Prostate gland (tissue), 2 donors: ENCODE results near the gene SLC22A17. TPM values are rescaled to one million over a fixed set of nuclear protein-coding genes. Genes with fewer than 3 reads are reported as not detected.

ENCODE experiments used
- DNase-seq: peaks from one replicate; pipeline ENCODE4 v3.0.0-alpha.2; 2019; ENCODE audit warnings: low spot score
- H3K27ac ChIP-seq, 2 donors: fragments of 200-600 bp; sonication (generic); 2 replicates each; pipeline ENCODE4 v1.5.1; 2017 to 2019
- H3K27me3 ChIP-seq: fragments of 200-600 bp; sonication (generic); replicated peaks from 2 replicates; pipeline ENCODE4 v1.5.1; 2019; ENCODE audit not compliant: insufficient read depth
- H3K36me3 ChIP-seq, 2 donors: fragments of 200-600 bp; sonication (generic); 1 replicate in 1 of 2; 2 replicates in 1 of 2; pipeline versions ENCODE4 v1.5.1 to v1.8.1; 2017 to 2019
- H3K4me1 ChIP-seq: fragments of 200-600 bp; sonication (generic); replicated peaks from 2 replicates; pipeline ENCODE4 v1.5.1; 2019
- H3K4me3 ChIP-seq, 2 donors: fragments of 200-600 bp; sonication (generic); 2 replicates each; pipeline ENCODE4 v1.5.1; 2017 to 2019
- H3K9me3 ChIP-seq: fragments of 200-600 bp; sonication (generic); 2 replicates; pipeline ENCODE4 v1.5.1; 2017
- CTCF ChIP-seq, 4 experiments: fragments of 200-600 bp in 2 of 4; fragments of 450-650 bp in 2 of 4; sonication (generic) in 2 of 4; IDR thresholded peaks; 1 replicate in 3 of 4; 2 replicates in 1 of 4; pipeline ENCODE4 v1.5.1; 2016 to 2019; ENCODE audit warnings: antibody characterized with exemption in 4 of 4, mild to moderate bottlenecking in 2 of 4, moderate library complexity in 2 of 4
- POLR2A ChIP-seq: fragments of 450-650 bp; IDR thresholded peaks from one replicate; pipeline ENCODE4 v1.6.1; 2016; ENCODE audit warnings: antibody characterized with exemption, mild to moderate bottlenecking
- POLR2AphosphoS5 ChIP-seq: sonication (generic); formaldehyde crosslinking; IDR thresholded peaks from one replicate; pipeline ENCODE4 v1.6.1; 2017; ENCODE audit warnings: antibody characterized with exemption
- WGBS: methylation state at CpG from one replicate; pipeline ENCODE4 v1.1.5; 2018; 5-methylcytosine and 5-hydroxymethylcytosine counted together
- intact Hi-C: fragments of 100-400 bp; cut with DNase I; formaldehyde crosslinking; loops from one replicate; pipeline ENCODE4 v1.14.2; 2022
- total RNA-seq, 2 donors: library from RNA; depleted of rRNA; stranded (reverse); fragments of >200 nt; gene quantifications; one replicate each; pipeline ENCODE4 v1.1.0, GENCODE V29; 2016

Gene SLC22A17
- total RNA-seq, 2 donors from 2014 or later, result 207 to 351 TPM

- Histone ChIP-seq H3K4me3 (no peak overlapping the region), H3K9me3 (no peaks in the 10 kb centered on the region), H3K36me3 (no peaks in the 10 kb centered on the region), H3K4me1 (no peaks in the 10 kb centered on the region), H3K27me3 (no peaks in the 10 kb centered on the region), H3K27ac (no peak overlapping the region)
- intact Hi-C loops, result no loop called here
- no peak for TF ChIP-seq POLR2AphosphoS5
- no peak for TF ChIP-seq POLR2A
- no peak for TF ChIP-seq CTCF (IDR thresholded peaks at IDR 0.05)
- DNase-seq, result no peak
- 93% methylated on average over 19 of the region's 19 CpGs for WGBS
Measured at GRCh38 chr14:23347406-23348296, 5.0 kb downstream of the SLC22A17 start.

DNA sequence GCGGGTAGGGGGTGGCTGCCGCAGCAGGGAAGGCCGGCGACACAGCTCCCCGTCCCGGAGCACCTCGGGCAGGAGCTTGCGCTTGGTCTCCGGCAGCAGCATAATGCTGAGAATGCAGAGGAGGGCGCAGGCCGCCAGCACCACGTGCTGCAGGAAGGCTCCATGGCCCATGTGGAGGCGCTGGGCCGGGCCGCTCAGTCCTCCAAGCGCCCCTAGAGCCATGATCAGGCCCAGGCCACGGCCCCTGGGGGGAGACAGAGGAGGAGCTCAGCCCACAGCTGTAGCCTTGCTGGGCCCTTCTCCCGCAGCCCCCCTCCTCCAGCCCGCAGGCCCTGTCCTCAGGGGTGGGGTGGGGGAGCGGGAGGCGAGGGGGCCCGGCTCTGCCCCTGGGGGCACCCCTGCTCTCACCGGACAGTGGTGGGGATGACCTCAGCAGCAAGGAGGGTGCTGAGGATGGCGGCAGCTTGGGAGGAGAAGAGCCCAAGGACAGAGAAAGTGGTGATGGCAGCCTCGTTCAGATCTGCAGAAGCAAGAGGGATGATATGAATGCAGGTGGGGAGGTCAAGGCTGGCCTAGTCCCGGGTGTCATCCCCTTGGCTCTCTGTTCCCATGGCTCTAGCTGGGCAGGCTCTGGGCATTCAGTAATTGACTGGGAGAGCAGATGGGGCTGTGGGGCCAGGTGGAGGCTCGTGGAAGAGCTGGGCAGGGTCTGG is 5.8 kb downstream of the SLC22A17 start:
- no peak overlapping the region for H3K4me3 ChIP-seq
- no peak for DNase-seq
- no peaks in the 10 kb centered on the region for H3K9me3 ChIP-seq
- no peak for TF ChIP-seq POLR2AphosphoS5
- TF ChIP-seq CTCF (IDR thresholded peaks at IDR 0.05), result no peak
- TF ChIP-seq POLR2A, result no peak
- no peaks in the 10 kb centered on the region for H3K36me3 ChIP-seq
- no peaks in the 10 kb centered on the region for H3K4me1 ChIP-seq
- 80% methylated on average over 26 of the region's 27 CpGs for WGBS
- intact Hi-C loops, result no loop called here
- no peak overlapping the region for H3K27ac ChIP-seq
- no peaks in the 10 kb centered on the region for H3K27me3 ChIP-seq

DNA sequence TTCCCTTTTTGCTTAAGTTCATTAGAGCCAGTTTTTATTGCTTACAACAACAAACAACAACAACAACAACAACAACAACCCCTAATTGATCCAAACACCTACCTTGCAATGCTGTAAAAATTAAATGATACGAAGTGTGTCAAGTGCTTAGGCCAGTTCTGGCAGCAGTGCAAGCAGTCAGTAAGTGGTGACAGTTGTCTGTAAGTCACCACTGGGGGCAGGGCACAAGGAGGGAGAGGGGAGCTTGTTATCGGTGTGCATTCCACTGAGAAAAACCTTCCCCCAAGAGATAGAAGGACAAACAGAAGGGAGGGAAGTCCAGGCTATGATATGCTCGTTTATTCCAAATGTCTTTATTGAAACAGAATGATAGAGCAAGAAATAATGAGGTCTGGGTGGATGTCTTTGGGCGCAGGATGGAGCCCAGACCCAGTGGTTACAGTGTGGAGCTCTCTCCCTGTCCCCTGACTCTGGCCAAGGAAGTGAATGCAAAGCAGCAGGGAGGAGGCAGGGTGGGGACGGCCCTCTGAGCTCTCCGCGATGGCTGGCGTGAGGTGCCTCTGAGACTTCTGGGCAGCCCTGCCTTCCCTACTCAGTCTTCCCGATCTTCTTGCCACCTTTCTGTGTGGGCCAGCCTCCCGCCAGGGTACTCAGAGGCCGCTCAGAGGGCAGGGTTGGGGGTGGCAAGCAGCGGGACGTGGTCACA is 6.5 kb downstream of the SLC22A17 start:
- no peaks in the 10 kb centered on the region for H3K27me3 ChIP-seq
- intact Hi-C loops, result no loop called here
- no peaks in the 10 kb centered on the region for H3K9me3 ChIP-seq

GRCh38 chr14:23344481-23344880 is 8.2 kb downstream of the SLC22A17 start:
- no peak for DNase-seq
- Histone ChIP-seq H3K4me1 (no peaks in the 10 kb centered on the region), H3K27ac (no peak overlapping the region), H3K27me3 (no peaks in the 10 kb centered on the region), H3K9me3 (no peaks in the 10 kb centered on the region), H3K4me3 (no peak overlapping the region), H3K36me3 (no peaks in the 10 kb centered on the region)
- 60% methylated on average over 3 of the region's 3 CpGs for WGBS
- TF ChIP-seq POLR2A, result no peak
- TF ChIP-seq POLR2AphosphoS5, result no peak
- no peak for TF ChIP-seq CTCF (IDR thresholded peaks at IDR 0.05)
- intact Hi-C loops, result no loop called here

More for the DNA sequence above, 6.5 kb downstream of the SLC22A17 start:
- Histone ChIP-seq H3K4me3 (no peak overlapping the region), H3K4me1 (no peaks in the 10 kb centered on the region), H3K36me3 (no peaks in the 10 kb centered on the region), H3K27ac (no peak overlapping the region)
- no peak for DNase-seq
- TF ChIP-seq POLR2AphosphoS5, result no peak
- TF ChIP-seq POLR2A, result no peak
- TF ChIP-seq CTCF (IDR thresholded peaks at IDR 0.05), result no peak
- 77% methylated on average over 13 of the region's 13 CpGs for WGBS
